Stimulated activated CD4-positive, alpha-beta T cell treated with anti-CD3 and anti-CD28 coated beads, TNF-alpha, amount 100 ng/mL, for 4 hours (primary cell): ENCODE measurements around the gene NDFIP1.
"Not testable (repeated sequence)": the region's sequence is repeated elsewhere in the genome, so short reads cannot be mapped to it uniquely, and the experiment has no call there.

Experiments
- DNase-seq, 3 experiments: peaks; one replicate each; pipeline ENCODE4 v3.0.0-alpha.2; 2020; ENCODE audit warnings: low read depth in 3 of 3

The NDFIP1 gene

GRCh38 chr5:142108432-142109330 is at the start of gene NDFIP1:
Gene NDFIP1 (plus strand): TSS chr5:142108779. CDS start chr5:142108975, 196 bp downstream.
- peak; percentile 70 to 82 (median 76) for DNase-seq

- no peak for DNase-seq
Observed at GRCh38 chr5:142059304-142059940, 49.2 kb upstream of the NDFIP1 start.

GRCh38 chr5:142063376-142063775 is 45.2 kb upstream of the NDFIP1 start:
- no peak for DNase-seq

- DNase-seq = peak in 1 of 3 experiments; percentile 4
Observed at GRCh38 chr5:142063878-142064331, 44.7 kb upstream of the NDFIP1 start.

DNA sequence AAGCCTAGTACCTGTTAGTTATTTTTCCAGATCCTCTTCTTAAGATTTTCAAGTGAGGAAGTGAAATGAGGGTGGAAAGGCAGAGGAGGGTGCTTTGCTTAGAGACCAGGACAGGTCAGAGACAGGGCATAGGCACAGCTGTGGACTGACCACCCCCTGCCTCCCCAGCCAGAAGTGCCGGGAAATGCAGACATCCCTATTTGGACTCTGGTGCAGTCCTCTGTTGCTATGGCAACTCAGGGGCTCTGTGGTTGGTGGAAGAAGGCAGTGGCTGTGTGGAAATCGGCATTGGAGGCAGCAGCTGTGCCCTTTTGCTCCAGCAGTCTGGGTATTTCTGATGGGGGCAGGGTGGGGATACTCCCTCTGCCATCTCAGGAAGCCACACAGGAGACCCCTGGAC is 43.3 kb upstream of the NDFIP1 start:
- no peak for DNase-seq

DNA sequence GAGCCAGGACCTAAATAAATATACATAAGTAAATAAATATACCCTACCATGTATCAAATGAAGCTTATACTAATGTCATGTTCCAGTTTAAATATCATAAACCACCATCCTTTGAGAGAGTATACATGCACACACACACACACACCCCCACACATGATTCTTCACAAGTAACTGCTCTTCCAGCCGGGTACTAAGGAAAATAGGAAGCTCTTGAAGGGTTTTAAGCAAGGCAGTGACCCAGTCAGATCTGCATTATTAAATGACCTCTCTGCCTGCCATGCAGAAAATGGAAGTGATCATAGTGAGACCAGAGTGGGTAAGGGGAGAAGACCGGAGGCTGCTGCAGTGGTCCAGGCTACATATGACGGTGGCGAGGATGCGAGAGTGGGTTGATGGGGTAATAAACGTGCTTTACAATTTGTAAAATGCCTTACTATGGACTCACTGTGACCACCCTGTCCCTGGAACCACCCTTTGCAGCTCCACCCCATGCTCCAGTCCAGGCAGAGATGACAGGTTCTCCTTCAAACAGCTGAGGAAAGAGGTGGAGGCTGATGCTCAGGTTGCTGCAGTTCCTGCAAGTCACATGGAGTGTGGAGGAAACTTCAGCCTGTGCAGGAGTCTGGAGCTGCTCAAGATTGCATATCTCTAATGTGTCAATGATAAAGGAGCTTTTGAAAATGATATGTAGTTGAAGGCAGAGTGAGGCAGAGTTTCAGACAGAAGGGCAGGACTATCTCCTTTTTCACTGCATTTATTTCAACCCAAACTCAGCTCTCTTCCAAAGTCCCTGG is 38.8 kb upstream of the NDFIP1 start:
- no peak for DNase-seq

- DNase-seq = no peak
Observed at GRCh38 chr5:142070734-142071133, 37.8 kb upstream of the NDFIP1 start.

DNA sequence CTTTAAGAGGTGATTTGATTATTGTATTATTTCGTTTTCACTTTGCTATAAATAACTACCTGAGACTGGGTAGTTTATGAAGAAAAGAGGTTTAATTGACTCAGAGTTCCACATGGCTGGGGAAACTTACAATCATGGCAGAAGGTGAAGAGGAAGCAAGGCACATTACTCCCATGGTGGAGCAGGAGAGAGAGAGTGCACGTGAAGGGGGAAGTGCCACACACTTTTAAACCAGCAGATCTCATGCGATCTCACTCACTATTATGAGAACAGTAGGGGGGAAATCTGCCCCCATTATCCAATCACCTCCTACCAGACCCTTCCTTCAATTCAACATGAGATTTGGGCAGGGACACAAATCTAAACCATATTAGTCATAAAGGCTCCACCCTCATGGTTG is 36.1 kb upstream of the NDFIP1 start:
- no peak for DNase-seq

DNA sequence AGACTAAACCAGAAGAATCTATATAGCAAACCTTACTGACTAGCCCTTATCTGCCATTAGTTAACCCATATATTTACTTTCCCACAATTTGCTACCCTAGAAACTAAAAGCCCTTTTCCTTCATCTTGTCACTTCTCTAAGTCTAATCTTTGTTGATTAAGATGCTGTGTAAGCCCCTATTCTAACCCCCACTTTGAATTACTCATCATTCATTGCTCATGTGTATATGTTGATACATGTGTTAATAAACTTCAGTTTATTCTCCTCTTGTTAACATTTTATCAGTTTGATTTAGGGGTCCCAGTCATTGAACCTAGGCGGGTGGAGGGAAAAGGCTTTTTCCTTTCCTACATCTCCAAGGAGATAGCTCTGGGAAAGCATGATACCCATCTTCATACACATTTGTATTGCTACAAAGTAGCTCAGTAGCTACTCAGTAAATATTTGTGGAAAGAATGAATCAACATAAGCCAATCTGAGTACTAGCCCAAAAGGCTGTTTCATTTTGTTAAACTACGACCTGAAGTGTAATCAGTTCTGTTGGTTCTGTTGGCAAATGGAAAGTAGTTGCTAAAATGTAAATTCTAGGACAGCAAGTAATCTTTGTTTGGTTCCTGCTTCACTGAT is 35.1 kb upstream of the NDFIP1 start:
- DNase-seq = no peak

- DNase-seq = no peak
Observed at GRCh38 chr5:142074006-142074405, 34.6 kb upstream of the NDFIP1 start.

GRCh38 chr5:142078221-142078620 is 30.4 kb upstream of the NDFIP1 start:
- DNase-seq = no peak

- no peak for DNase-seq
Observed at GRCh38 chr5:142078706-142079105, 29.9 kb upstream of the NDFIP1 start.

- no peak for DNase-seq
Observed at GRCh38 chr5:142079306-142079721, 29.3 kb upstream of the NDFIP1 start.

DNA sequence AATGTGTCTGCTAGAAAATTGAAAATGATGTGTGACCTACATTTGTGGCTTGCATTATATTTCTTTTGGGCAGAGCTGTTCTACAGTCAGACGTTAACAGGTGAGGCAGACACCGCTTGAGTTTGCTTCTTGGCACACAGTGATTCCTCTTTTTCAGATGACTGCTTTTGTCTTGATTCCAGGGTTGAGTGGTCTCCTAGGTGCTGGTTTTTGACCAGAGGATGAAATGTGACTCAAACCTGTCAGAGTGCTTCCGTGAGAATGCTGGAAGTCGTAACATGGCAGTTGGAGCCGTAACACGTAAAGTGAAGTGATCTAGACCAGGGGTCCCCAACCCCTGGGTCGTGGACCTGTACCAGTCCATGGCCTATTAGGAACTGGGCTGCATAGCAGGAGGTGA is 28.3 kb upstream of the NDFIP1 start:
- DNase-seq = no peak

DNA sequence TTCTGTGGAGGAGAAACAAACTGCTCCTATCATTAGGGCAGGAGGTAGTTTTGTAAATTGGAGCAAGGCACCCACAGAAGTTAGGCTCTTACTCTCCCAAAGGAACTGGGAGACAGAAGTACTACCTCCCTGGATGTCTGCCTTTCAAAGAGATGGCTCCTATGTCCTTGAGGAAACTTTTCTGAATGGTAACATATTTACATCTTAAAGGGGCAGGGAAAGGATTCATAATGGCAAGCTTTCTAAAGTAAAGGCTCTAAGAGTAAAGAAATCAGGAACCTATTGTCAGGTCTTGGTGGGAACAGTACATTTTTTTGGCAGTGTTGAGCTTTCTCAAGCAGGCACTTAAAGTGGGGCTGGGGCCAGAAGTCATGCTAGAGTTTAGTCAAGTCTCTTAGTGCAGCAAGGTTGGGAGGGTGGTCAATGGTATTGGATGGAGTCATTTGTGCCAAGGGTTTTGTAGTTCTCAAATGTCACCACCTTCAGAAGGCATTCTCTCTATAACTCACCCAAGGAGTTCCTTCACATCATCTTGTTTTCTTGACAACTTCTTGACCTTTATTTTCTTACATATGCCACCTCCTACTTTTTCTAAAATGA is 26.3 kb upstream of the NDFIP1 start:
- DNase-seq = no peak

- no peak for DNase-seq
Observed at GRCh38 chr5:142086229-142086628, 22.4 kb upstream of the NDFIP1 start.

- DNase-seq = no peak
Observed at GRCh38 chr5:142086679-142087078, 21.9 kb upstream of the NDFIP1 start.

- DNase-seq = peak in 1 of 3 experiments; percentile 24
Observed at GRCh38 chr5:142087920-142088679, 20.5 kb upstream of the NDFIP1 start.

GRCh38 chr5:142088855-142089479 is 19.6 kb upstream of the NDFIP1 start:
- DNase-seq = not testable (repeated sequence)

- no peak for DNase-seq
Observed at GRCh38 chr5:142091012-142091411, 17.6 kb upstream of the NDFIP1 start.
